GM20000 (cell line): ENCODE measurements around the gene MAGI2.

Experiments
- DNase-seq: peaks from one replicate; pipeline ENCODE4 v3.0.0; 2012; ENCODE audit warnings: low spot score
- TF ChIP-seq, protein P1 (sequence below): IDR thresholded peaks from 2 replicates; pipeline ENCODE4 v1.5.1; 2012; ENCODE audit warnings: mild to moderate bottlenecking, control low read depth; ENCODE audit errors: extremely low read depth, missing control alignments

MAGI2 gene

GRCh38 chr7:79353720-79354468, 99.6 kb downstream of the MAGI2 start:
- DNase-seq = no peak
- TF ChIP-seq, protein P1, sequence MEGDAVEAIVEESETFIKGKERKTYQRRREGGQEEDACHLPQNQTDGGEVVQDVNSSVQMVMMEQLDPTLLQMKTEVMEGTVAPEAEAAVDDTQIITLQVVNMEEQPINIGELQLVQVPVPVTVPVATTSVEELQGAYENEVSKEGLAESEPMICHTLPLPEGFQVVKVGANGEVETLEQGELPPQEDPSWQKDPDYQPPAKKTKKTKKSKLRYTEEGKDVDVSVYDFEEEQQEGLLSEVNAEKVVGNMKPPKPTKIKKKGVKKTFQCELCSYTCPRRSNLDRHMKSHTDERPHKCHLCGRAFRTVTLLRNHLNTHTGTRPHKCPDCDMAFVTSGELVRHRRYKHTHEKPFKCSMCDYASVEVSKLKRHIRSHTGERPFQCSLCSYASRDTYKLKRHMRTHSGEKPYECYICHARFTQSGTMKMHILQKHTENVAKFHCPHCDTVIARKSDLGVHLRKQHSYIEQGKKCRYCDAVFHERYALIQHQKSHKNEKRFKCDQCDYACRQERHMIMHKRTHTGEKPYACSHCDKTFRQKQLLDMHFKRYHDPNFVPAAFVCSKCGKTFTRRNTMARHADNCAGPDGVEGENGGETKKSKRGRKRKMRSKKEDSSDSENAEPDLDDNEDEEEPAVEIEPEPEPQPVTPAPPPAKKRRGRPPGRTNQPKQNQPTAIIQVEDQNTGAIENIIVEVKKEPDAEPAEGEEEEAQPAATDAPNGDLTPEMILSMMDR = no peak

GRCh38 chr7:79352323-79352722, 101.1 kb downstream of the MAGI2 start:
- TF ChIP-seq, protein P1 = no peak
- DNase-seq = no peak

- TF ChIP-seq, protein P1 = no peak
- DNase-seq = no peak
Observed at GRCh38 chr7:79347351-79347750, 106.1 kb downstream of the MAGI2 start.

- TF ChIP-seq, protein P1 = no peak
- no peak for DNase-seq
Observed at GRCh38 chr7:79341902-79342301, 111.6 kb downstream of the MAGI2 start.

DNA sequence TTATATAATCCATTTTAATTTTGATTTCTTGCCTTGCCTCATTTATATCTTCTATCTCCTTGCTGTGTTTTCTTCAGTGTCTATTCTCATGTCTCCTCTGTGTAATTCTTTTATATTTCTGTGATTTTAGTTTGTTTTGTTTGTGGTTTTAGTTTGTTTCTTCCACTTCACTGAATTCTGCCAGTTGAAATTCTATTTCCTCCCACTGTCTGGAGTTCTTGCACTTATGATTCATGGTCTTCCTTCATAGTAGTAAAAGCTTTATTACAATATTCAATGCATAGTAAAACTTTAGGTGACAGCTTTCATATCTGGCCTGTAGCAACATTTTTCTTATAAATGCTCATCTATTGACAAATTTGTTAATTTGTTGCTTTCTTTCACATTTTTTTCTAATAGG, 113.3 kb downstream of the MAGI2 start:
- DNase-seq = no peak
- TF ChIP-seq, protein P1 = no peak

GRCh38 chr7:79339208-79339925, 114.1 kb downstream of the MAGI2 start:
- TF ChIP-seq, protein P1 = no peak
- DNase-seq = no peak

DNA sequence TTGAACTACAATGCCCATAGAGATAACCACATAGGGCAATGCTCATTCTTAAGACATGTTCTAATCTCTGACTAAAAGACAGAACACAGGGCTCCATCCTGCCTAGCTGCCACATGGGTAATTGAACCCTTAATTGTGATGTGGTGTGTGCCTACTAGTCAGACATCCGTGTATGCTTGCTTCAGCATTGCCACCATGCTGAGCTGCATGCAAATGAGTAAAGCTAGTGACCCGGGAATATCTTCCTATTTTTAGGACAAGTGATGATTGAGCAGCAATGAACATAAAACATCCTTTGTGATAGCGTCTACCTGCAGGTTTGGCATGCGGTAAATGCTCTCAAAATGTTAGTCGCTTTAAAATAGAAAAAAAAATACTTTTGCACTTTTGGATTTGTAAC, 115.8 kb downstream of the MAGI2 start:
- no peak for DNase-seq
- TF ChIP-seq, protein P1 = no peak
